Nephron progenitor cell (in vitro differentiated cells): ENCODE data around the gene TNFSF11.

ENCODE experiments used
- DNase-seq: peaks from one replicate; pipeline ENCODE4 v3.0.0; 2021
- H3K27ac Mint-ChIP-seq: 2 replicates; pipeline ENCODE4 v1.8.0; 2021; ENCODE audit warnings: mild to moderate bottlenecking, moderate library complexity, mixed read lengths
- H3K27me3 Mint-ChIP-seq: 2 replicates; pipeline ENCODE4 v1.8.0; 2021; ENCODE audit warnings: mild to moderate bottlenecking, low read depth, mixed read lengths; ENCODE audit not compliant: poor library complexity
- H3K36me3 Mint-ChIP-seq: 2 replicates; pipeline ENCODE4 v1.8.0; 2021; ENCODE audit warnings: low read depth, mixed read lengths
- H3K4me1 Mint-ChIP-seq: 2 replicates; pipeline ENCODE4 v1.8.0; 2021; ENCODE audit warnings: mixed read lengths
- H3K4me3 Mint-ChIP-seq: 2 replicates; pipeline ENCODE4 v1.8.0; 2021; ENCODE audit warnings: mild to moderate bottlenecking, moderate library complexity, mixed read lengths
- H3K9me3 Mint-ChIP-seq: 2 replicates; pipeline ENCODE4 v1.8.0; 2021; ENCODE audit warnings: mild to moderate bottlenecking, moderate library complexity, mixed read lengths
- CTCF ChIP-seq: fragments of 200-600 bp; sonication (generic); IDR thresholded peaks from 2 replicates; pipeline ENCODE4 v1.5.0; 2021; ENCODE audit warnings: antibody characterized with exemption

Gene TNFSF11

GRCh38 chr13:42652642-42653415 lies 78.9 kb downstream of the TNFSF11 start:
- no peak for TF ChIP-seq CTCF
- H3K4me1 Mint-ChIP-seq = peaks cover 26% of the 10 kb centered on the region
- H3K4me3 Mint-ChIP-seq = no peak overlapping the region
- H3K36me3 Mint-ChIP-seq = no peaks in the 10 kb centered on the region
- no peak overlapping the region for H3K27ac Mint-ChIP-seq
- no peak for DNase-seq
- H3K9me3 Mint-ChIP-seq = peaks cover 4% of the 10 kb centered on the region
- H3K27me3 Mint-ChIP-seq = peaks cover 20% of the 10 kb centered on the region

- no peaks in the 10 kb centered on the region for H3K36me3 Mint-ChIP-seq
- no peak overlapping the region for H3K4me3 Mint-ChIP-seq
- no peaks in the 10 kb centered on the region for H3K9me3 Mint-ChIP-seq
- no peak for TF ChIP-seq CTCF
- H3K27me3 Mint-ChIP-seq = peaks cover 20% of the 10 kb centered on the region
- H3K4me1 Mint-ChIP-seq = peaks cover 35% of the 10 kb centered on the region
- H3K27ac Mint-ChIP-seq = no peak overlapping the region
- DNase-seq = no peak
Measured at GRCh38 chr13:42653679-42654078, 79.7 kb downstream of the TNFSF11 start.

- Mint-ChIP-seq H3K36me3 (no peaks in the 10 kb centered on the region), H3K9me3 (no peaks in the 10 kb centered on the region), H3K4me3 (no peak overlapping the region), H3K4me1 (peaks cover 36% of the 10 kb centered on the region), H3K27me3 (peaks cover 20% of the 10 kb centered on the region), H3K27ac (no peak overlapping the region)
- DNase-seq = no peak
- TF ChIP-seq CTCF = no peak
Measured at GRCh38 chr13:42654212-42654611, 80.3 kb downstream of the TNFSF11 start.

GRCh38 chr13:42654722-42655121 lies 80.8 kb downstream of the TNFSF11 start:
- TF ChIP-seq CTCF = no peak
- DNase-seq = no peak
- H3K36me3 Mint-ChIP-seq = no peaks in the 10 kb centered on the region
- peaks cover 36% of the 10 kb centered on the region for H3K4me1 Mint-ChIP-seq
- peaks cover 24% of the 10 kb centered on the region for H3K27me3 Mint-ChIP-seq
- no peak overlapping the region for H3K27ac Mint-ChIP-seq
- H3K4me3 Mint-ChIP-seq = no peak overlapping the region
- no peaks in the 10 kb centered on the region for H3K9me3 Mint-ChIP-seq

- H3K9me3 Mint-ChIP-seq = no peaks in the 10 kb centered on the region
- H3K27ac Mint-ChIP-seq = peak overlapping the region; percentile 27
- no peaks in the 10 kb centered on the region for H3K36me3 Mint-ChIP-seq
- no peak for DNase-seq
- TF ChIP-seq CTCF = no peak
- no peak overlapping the region for H3K4me3 Mint-ChIP-seq
- H3K27me3 Mint-ChIP-seq = peaks cover 21% of the 10 kb centered on the region
- peaks cover 36% of the 10 kb centered on the region for H3K4me1 Mint-ChIP-seq
Measured at GRCh38 chr13:42656161-42656560, 82.2 kb downstream of the TNFSF11 start.

GRCh38 chr13:42656958-42657357 lies 83.0 kb downstream of the TNFSF11 start:
- H3K27me3 Mint-ChIP-seq = peaks cover 15% of the 10 kb centered on the region
- no peaks in the 10 kb centered on the region for H3K9me3 Mint-ChIP-seq
- H3K4me1 Mint-ChIP-seq = peaks cover 36% of the 10 kb centered on the region
- no peak overlapping the region for H3K4me3 Mint-ChIP-seq
- TF ChIP-seq CTCF = no peak
- DNase-seq = no peak
- H3K27ac Mint-ChIP-seq = no peak overlapping the region
- H3K36me3 Mint-ChIP-seq = no peaks in the 10 kb centered on the region
